Stromal cell of bone marrow (primary cell): ENCODE data around the gene KRTAP5-4.
"Not testable (repeated sequence)": the region's sequence is repeated elsewhere in the genome, so short reads cannot be mapped to it uniquely, and the experiment has no call there.

ENCODE experiments used
- DNase-seq: peaks from one replicate; pipeline ENCODE4 v3.0.0-alpha.2; 2012; ENCODE audit warnings: low read depth

KRTAP5-4 gene

DNA sequence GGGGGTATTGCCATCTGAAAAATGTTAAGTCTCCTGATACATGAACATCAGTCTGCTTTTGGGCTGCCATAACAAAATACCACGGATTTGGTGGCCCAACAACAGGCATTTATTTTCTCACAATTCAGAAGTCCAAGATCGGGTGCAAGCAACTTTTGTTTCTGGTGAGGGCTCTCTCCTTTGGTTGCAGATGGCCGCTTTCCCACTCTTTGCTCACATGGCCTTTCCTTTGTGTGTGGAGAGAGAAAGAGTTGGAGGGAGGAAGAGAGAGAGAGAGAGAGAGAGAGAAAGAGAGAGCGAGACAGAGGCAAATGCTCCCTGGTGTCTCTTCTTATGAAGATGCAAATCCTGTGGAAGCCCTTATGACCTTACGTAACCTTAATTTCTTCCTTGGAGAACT, 21.3 kb downstream of the KRTAP5-4 start:
- no peak for DNase-seq

DNA sequence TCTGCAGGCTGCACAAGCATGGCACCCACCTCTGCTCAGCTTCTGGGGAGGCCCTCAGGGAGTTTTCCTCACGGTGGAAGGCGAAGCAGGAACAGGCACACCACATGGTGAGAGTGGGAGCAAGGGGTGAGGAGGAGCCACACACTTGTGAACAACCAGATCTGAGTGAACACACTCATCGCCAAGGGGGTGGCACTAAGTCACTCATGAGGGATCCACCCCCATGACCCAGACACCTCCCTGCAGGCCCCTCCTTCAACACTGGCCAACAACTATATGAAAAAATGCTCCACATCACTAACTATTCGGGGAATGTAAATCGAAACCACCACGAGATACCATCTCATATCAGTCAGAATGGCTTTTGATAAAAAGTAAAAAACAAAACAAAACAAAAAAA, 23.1 kb downstream of the KRTAP5-4 start:
- DNase-seq: no peak

DNA sequence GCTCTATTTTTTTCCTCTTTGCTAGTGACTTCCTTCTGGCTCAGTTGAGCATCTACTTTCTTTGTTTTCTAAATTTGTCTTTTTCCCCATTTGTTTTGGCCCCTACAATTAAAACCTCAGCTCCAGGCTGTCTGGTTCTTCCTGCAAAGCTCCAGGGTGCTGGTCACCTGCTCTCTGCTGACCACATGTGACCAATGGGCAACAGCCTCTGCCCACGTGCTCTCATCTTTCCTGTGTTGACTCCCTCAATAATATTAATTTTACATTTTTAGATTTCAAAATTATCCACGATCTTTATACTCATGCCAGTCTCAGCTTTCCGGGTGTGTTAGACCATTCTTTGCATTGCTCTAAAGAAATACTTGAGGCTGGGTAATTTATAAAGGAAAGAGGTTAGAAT, 23.5 kb downstream of the KRTAP5-4 start:
- not testable (repeated sequence) for DNase-seq

DNA sequence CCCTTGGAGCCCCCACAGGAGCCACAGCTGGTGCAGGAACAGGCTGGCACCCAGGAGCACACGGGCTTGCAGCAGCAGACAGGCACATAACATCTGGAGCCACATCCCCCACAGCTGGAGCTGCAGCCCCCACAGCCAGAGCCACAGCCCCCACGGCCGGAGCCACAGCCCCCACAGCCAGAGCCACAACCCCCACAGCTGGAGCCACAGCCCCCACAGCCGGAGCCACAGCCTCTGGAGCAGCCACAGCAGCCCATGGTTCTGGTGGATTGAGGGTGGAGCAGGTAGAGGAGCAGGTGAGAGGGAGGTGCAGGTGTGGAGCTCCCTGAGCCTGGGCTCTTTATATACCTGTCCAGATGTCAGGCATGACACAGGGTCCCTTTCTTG, 24.0 kb downstream of the KRTAP5-4 start, which contains the start of gene KRTAP5-2:
TSS of gene KRTAP5-2 (minus strand) at position 301 of the 387 bp plus-strand sequence. CDS start at position 257, 44 bp downstream.
- no peak for DNase-seq

DNA sequence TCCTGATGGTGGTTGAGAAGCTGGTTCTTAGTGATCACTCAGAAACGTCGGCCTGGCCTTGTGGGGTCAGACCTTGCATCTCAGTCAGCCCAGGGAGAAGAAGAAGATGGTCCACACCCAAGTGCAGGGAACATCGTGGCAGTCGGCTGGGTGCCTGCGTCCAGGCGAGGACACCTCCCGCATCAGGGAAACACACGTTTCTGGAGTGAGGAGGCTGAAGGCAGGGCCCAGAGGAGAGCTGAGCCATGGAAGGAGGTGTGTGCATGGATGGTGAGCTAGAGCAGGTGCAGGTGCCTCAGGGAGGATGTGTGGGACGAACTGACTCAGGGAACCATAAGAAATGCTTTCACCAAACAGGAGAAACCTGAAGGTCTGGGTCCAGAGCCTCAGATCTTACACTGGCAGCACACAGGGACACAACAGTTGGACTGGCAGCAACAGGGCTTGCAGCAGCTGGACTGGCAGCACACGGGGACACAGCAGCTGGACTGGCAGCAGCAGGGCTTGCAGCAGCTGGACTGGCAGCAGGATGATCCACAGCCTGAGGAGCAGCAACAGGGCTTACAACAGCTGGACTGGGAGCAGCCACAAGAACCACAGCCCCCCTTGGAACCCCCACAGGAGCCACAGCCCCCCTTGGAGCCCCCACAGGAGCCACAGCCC, 24.5 kb downstream of the KRTAP5-4 start:
- no peak for DNase-seq

DNA sequence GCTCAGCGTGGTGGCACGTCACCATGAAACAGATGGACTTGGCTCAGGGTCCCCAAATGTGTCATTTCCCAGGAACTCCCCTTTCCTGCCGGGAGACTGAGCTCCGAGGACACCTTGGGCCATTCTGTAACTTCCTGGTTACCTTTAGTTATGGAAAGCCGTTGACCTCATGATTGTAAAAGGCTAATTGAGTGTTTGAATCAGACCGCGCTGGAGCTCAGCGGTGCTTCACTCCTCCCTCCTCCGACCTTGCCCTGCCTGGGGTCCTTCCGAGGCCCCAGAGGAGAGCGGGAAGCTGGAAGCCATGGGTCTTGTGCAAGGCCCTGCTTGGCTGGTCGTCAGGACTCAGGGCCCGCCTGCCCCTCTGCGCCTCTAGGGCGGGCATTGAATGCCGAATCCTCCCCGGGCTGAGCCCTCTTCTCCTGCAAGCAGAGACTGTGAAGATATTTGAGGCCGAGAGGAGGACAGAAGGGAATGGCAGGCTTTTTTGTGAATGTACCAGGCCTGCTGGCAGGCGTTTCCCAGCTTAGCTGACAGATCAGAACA, 25.3 kb downstream of the KRTAP5-4 start:
- not testable (repeated sequence) for DNase-seq

DNA sequence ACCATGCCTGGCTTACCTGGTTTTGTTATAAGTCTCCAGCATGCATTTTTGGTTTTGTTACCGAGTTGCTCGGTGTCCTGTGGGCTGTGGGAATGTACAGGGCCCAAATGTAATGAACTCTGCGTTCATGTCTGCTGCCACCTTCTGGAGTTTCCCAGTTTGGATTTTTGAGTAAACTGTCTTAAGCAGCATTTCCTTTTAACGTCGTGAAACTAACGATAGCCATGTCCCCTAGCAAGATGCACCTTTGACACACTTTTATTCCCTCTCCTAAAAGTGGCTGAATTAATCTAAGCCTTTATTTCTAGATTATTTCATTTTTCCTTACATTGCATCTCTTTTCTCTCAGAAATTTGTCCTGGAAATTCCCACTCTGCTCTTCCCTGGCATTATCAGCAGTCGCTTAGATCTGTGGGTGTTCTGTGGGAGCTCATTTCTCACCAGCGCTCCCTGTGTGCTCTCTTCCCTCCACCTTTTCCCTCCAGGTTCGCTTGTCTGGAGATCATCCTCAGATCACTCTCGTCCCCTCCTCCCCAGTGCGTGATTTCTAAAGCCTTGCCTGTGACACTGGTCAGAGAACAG, 25.9 kb downstream of the KRTAP5-4 start:
- not testable (repeated sequence) for DNase-seq

DNA sequence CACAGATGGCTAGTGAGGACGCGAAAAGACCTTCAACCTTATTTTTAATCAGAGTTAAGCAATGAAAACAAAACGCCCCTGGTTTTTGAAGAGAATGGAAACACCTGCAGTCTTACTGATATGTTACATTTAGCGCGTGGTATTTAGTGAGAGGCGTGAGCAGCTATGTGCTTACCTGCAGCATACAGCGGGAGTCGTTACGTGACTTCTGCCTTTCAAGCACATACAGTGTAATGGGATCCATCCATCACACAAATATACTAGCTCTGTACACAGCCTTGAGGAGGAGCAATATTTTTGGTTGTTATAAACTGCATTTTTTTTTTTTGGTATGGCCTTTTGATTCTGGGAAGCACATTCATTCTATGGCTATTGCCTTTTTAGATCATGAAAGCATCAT, 29.3 kb downstream of the KRTAP5-4 start:
- no peak for DNase-seq

DNA sequence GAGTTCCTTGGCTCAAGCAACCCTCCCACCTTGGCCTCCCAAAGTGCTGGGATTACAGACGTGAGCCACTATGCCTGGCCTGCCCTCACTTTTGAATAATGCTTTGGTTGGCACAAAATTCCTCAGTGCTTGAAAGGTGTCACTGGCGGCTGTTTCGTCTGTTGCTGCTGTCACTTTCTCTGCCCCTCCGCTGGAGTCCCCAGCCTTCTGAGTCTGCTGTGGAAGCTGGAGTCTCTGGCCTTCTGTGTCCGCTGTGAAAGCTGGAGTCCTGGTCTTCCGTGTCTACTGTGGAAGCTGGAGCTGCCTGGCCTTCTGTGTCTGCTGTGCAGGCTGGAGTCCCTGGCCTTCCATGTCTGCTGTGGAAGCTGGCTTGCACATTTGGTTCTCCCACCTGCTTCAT, 31.9 kb downstream of the KRTAP5-4 start:
- DNase-seq: no peak

DNA sequence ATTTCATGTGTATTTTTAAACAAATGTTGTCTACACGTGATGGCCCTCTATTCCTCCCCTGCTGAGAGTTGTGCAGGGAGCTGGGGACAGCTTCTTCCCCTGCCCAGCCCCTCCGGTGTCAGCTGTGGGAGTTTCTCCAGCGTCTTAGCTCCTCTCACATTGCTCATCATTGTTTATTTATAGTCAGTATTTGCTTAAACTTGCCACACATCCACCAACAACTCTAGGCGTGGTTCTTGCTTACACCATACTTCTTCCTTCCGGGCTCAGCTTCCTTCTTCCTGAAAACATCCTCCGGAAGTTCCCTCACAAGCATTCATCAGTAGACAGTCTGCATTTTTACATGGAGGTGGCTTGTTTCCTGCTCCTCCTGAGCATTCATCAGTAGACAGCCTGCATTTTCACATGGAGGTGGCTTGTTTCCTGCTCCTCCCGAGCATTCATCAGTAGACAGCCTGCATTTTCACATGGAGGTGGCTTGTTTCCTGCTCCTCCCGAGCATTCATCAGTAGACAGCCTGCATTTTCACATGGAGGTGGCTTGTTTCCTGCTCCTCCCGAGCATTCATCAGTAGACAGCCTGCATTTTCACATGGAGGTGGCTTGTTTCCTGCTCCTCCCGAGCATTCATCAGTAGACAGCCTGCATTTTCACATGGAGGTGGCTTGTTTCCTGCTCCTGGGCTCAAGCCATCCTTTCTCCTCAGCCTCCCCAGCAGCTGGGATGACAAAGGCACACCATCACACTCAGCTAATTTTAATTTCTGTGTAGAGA, 32.6 kb downstream of the KRTAP5-4 start:
- not testable (repeated sequence) for DNase-seq

DNA sequence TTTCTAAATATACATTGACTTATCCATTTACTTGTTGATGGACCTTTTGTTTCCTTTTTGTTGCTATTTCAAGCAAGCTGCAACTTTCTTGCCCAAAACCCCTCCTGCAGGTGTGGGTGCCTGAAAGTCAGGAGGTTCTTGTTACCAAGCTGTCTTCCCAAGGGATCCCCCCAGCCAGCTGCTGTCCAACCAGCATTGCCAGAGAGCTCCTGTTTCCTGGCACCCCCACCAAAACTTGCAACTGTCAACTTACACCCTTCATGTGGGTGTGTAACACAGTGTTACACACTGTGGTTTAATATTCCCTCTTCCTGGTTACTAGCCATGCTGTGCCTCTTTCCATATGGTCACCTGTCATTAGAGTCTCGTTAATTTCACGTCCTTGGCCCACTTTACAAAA, 35.2 kb downstream of the KRTAP5-4 start:
- DNase-seq: no peak

DNA sequence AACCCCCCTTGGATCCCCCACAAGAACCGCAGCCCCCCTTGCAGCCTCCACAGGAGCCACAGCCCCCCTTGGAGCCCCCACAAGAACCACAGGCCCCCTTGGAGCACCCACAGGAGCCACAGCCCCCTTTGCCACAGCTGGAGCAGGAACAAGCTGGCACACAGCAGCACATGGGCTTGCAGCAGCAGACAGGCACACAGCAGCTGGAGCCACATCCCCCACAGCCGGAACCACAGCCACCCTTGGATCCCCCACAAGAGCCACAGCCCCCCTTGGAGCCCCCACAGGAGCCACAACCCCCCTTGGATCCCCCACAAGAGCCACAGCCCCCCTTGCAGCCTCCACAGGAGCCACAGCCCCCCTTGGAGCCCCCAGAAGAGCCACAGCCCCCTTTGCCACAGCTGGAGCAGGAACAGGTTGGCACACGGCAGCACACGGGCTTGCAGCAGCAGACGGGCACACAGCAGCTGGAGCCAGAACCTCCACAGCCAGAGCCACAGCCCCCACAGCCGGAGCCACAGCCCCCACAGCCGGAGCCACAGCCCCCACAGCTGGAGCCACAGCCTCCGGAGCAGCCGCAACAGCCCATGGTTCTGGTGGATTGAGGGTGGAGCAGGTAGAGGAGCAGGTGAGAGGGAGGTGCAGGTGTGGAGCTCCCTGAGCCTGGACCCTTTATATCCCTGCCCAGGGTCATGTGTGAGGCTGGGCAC, 37.1 kb downstream of the KRTAP5-4 start, which contains the start of gene KRTAP5-1:
TSS of gene KRTAP5-1 (minus strand) at position 623 of the 710 bp plus-strand sequence. CDS start at position 589, 34 bp downstream.
- DNase-seq: not testable (repeated sequence)

DNA sequence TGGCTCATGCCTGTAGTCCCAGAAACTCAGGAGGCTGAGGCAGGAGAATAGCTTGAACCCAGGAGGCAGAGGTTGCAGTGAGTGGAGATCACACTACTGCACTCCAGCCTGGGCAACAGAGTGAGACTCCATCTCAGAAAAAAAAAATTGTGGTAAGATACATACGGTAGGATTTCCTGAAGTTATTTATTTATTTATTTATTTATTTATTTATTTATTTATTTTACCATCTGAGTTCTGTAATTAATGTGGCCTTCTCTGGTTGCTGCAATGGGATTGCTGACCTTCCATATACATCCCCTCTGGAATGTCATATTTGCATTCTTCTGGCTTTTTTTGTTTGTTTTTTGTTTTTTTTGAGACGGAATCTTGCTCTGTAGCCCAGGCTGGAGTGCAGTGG, 39.0 kb downstream of the KRTAP5-4 start:
- DNase-seq: not testable (repeated sequence)

DNA sequence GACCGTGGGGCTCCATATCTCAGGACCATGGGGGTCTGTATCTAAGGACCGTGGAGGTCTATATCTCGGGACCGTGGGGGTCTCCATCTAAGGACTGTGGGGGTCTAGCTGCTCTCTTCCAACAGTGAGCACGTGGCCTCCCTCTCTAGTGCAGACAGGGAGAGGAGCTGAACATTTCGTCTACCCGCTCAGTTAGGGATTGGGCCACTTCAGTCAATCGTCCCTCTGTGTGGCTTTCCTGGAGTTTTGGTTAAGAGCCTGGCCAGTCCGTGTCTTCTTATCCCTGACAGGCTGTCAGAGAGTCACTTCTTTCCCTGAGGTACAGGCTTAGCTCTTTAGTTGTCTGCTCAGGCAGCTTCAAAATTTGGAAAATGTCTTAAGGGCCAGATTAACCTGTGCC, 40.0 kb downstream of the KRTAP5-4 start:
- no peak for DNase-seq

DNA sequence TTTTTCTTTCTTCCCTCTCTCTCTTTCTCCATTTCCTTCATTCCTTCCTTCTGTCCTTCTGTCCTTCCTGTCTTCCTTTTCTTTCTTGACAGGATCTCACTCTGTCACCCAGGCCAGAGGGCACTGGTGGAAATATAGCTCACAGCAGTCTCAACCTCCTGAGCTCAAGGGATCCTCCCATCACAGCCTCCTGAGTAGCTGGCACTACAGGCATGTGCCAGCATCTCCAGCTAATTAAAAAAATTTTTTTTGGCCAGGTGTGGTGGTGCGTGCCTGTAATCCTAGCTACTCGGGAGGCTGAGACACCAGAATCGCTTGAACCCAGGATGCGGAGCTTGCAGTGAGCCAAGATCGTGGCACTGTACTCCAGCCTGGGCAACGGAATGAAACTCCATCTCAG, 45.1 kb downstream of the KRTAP5-4 start:
- DNase-seq: no peak

DNA sequence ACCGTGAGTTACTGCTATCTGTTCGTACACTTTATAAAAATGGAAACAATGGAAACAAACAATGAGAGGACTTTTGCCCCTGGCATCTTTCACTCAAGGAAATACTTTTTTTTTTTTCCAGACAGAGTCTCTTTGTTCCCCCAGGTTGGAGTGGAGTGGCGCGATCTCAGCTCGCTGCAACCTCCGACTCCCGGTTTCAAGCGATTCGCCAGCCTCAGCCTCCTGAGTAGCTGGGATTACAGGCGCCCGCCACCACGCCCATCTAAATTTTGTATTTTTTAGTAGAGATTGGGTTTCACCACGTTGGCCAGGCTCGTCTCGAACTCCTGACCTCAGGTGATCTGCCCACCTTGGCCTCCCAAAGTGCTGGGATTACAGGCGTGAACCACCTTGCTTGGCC, 46.2 kb downstream of the KRTAP5-4 start:
- DNase-seq: not testable (repeated sequence)

DNA sequence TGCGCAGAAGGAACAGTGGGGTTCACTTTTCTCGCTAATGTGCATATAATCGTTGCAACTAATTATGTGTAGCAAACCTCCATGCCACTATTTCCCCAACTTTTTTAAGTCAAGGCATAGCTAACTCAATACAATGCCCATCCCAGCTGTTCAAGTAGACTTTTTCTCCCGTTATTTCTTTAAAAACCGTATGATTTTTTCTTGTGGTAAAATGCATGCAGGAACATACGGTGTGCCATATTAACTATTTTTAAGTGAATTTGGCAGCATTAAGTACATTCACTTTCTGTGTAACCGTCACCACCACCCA, 47.0 kb downstream of the KRTAP5-4 start:
- no peak for DNase-seq

DNA sequence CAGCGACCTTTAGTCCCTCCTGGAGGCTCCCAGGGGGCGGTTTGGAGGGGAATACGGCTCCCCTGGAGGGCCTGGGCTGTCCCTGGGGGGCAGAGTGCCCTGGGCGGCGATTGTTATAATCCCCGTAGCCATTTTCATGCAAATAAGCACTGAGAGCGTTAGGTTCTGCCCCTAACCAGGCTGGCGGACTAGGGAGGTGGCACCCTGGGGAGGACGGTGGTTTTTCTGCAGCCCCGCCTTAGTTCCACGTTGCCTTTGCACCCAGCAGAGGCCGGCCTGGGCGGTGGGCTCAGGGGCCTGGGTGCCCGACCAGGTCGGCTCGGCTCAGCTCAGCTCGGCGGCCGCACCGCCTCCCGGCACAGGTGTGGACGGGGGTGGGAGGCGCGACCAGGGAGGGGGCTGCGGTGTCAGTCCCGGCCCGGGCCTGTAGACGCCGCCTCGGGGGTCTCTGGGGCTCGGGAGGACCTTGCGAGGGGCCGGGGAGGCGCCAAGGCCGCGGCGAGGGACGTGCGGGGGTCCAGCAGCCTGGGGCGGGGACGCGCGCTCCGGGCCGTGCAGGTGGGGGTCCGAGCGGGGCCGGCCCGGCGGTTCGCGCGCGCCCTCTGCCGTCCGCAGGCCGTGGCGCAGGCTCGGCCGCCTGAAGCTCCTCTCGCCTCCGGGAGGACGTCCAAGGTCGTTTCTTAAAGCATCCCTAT, 47.6 kb downstream of the KRTAP5-4 start:
- DNase-seq: peak; percentile 21

DNA sequence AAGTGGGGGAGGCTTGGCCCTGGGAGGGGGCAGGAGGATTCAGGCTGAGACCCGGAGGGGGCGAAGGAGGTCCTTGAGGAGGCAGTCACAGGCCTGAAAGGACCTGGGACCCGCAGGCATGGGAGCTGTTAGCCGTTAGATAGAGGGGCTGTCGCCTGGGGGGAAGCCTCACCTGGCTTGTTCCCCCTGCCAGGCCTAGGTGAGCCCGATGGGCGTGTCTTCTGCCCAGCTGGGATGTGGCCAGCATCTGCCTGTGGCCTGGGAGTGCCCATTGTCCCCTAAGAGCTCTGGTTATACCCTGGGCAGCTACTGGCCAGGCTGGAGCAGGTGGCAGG, 48.1 kb downstream of the KRTAP5-4 start:
- no peak for DNase-seq

DNA sequence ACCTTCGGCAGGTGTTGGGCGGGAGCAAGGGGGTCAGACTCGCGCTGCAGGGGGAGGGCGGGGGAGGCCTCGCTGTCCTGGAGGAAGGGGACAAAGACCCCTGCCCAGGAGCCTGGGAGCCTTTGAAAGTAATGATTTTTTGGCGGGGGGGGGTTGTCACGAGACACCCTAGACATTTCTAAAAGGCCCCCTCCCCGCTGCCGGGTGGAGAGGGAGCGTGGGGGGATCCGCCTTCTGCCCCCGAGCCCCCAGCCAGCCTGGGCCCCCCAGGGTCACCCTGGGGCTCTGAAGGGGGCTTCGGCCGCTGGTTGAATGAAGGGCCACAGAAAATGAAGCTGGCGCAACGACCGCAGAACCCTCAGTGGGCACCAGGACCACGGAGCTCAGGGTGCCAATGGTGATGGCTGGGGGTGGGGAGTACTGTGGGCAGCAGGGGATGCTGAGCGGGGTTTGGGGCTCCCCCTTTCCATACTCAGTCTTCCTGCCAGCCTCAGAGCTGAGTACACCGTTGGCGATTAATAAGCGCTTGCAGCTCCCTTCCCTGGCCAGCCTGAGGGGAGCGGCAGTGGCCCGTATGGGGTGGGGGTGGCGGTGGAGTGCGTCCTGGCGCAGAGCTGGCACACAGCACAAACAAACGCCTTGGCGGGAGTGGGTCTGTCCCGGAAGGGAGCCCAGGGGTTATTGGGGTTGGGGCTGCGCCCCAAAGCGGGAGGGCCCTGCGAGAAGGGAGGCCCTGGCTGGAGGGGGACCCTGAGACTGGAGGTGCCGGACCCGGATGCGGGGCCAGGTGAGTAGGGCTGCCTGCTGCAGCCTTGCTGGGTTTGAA, 48.6 kb downstream of the KRTAP5-4 start:
- DNase-seq: no peak
